H1 (cell line): ENCODE data around the gene PRKCD. TPM values are rescaled to one million over a fixed set of nuclear protein-coding genes. Genes with fewer than 3 reads are reported as not detected.

Experiments
- CBX8 ChIP-seq: fragments of 300-800, 300-1000 bp; sonication (generic); IDR thresholded peaks from 2 replicates; pipeline ENCODE4 v1.7.1; 2016; ENCODE audit warnings: low read depth, low read length, borderline replicate concordance
- CREB1 ChIP-seq: IDR thresholded peaks from 2 replicates; pipeline ENCODE4 v1.6.1; 2012; ENCODE audit warnings: inconsistent platforms
- EP300 ChIP-seq, 2 experiments: IDR thresholded peaks; 1 replicate in 1 of 2; 2 replicates in 1 of 2; pipeline ENCODE4 v1.6.1; 2011 to 2012; ENCODE audit warnings: low read depth in 2 of 2, low read length in 2 of 2, mild to moderate bottlenecking in 2 of 2, borderline replicate concordance in 1 of 2, inconsistent platforms in 1 of 2, moderate library complexity in 1 of 2
- RFX5 ChIP-seq: IDR thresholded peaks from 2 replicates; pipeline ENCODE4 v1.6.1; 2011; ENCODE audit warnings: low read depth, low read length, improper control_type of control experiment, borderline replicate concordance
- SP2 ChIP-seq: IDR thresholded peaks from 2 replicates; pipeline ENCODE4 v1.6.1; 2012; ENCODE audit warnings: mild to moderate bottlenecking, low read length, inconsistent platforms
- SRF ChIP-seq: IDR thresholded peaks from 2 replicates; pipeline ENCODE4 v1.6.1; 2011; ENCODE audit warnings: mild to moderate bottlenecking, low read depth, low read length, moderate library complexity
- polyA plus RNA-seq, 7 experiments: library from polyadenylated mRNA; depleted of rRNA in 3 of 7; stranded (reverse) in 5 of 7; unstranded in 2 of 7; fragments of >200 nt in 5 of 7; fragments of 200-250 nt in 2 of 7; gene quantifications; 1 replicate in 5 of 7; 2 replicates in 1 of 7; 4 replicates in 1 of 7; pipeline versions ENCODE4 v1.2.1 to v1.2.3, GENCODE V29; 2011 to 2013; ENCODE audit warnings: missing spikeins in 2 of 7, mixed read lengths in 2 of 7
- total RNA-seq: library from RNA; stranded (reverse); fragmentation: NEBNext Ultra II Directional; extraction: Animal tissue kit (Norgen Biotek cat#: 25700); gene quantifications from 2 replicates; pipeline ENCODE4 v1.2.1, GENCODE V29; 2021

The PRKCD gene
- total and polyA plus RNA-seq, 2 of the 8 experiments (the other 6 are each of a cell fraction or from before 2014, with no cell fraction given) = 22.6 to 23.9 TPM

GRCh38 chr3:53144446-53144845 lies 16.6 kb upstream of the PRKCD start (continued):
- TF ChIP-seq CREB1 = no peak
- no peak for TF ChIP-seq EP300 (IDR thresholded peaks at IDR 0.05; ENCODE audit: borderline replicate concordance in 1 of 2, low read depth in 2 of 2, low read length in 2 of 2)
- TF ChIP-seq SP2 = no peak
- no peak for TF ChIP-seq SRF
- TF ChIP-seq RFX5 = no peak
- TF ChIP-seq CBX8 = no peak
